Measurements from ENCODE around the gene C17orf50. TPM values are rescaled to one million over a fixed set of nuclear protein-coding genes. Genes with fewer than 3 reads are reported as not detected.
A peak's percentile ranks its signal among the peaks of the same experiment; 100 is the strongest.

C17orf50 gene
- total RNA-seq, 1 donor from 2014 or later = 1.0 TPM

- no peak for TF ChIP-seq CTCF (conservative IDR thresholded peaks at IDR 0.05; ENCODE audit: low read depth, low read length)
- no peak overlapping the region for H3K4me3 ChIP-seq (ENCODE audit: low read depth, low read length)
- DNase-seq (ENCODE audit: low read depth) = no peak
Observed at GRCh38 chr17:35784895-35785294, 24.2 kb downstream of the C17orf50 start.

- H3K4me3 ChIP-seq (ENCODE audit: low read depth, low read length) = no peak overlapping the region
- no peak for TF ChIP-seq CTCF (conservative IDR thresholded peaks at IDR 0.05; ENCODE audit: low read depth, low read length)
- DNase-seq (ENCODE audit: low read depth) = no peak
Observed at GRCh38 chr17:35786941-35787432, 26.3 kb downstream of the C17orf50 start.

GRCh38 chr17:35788477-35789368, 28.0 kb downstream of the C17orf50 start:
- no peak for TF ChIP-seq CTCF (conservative IDR thresholded peaks at IDR 0.05; ENCODE audit: low read depth, low read length)
- peak; percentile 88 for DNase-seq (ENCODE audit: low read depth)
- H3K4me3 ChIP-seq (ENCODE audit: low read depth, low read length) = peak overlapping the region; percentile 26

- H3K4me3 ChIP-seq (ENCODE audit: low read depth, low read length) = no peak overlapping the region
- TF ChIP-seq CTCF (conservative IDR thresholded peaks at IDR 0.05; ENCODE audit: low read depth, low read length) = no peak
- DNase-seq (ENCODE audit: low read depth) = no peak
Observed at GRCh38 chr17:35790841-35791240, 30.2 kb downstream of the C17orf50 start.

DNA sequence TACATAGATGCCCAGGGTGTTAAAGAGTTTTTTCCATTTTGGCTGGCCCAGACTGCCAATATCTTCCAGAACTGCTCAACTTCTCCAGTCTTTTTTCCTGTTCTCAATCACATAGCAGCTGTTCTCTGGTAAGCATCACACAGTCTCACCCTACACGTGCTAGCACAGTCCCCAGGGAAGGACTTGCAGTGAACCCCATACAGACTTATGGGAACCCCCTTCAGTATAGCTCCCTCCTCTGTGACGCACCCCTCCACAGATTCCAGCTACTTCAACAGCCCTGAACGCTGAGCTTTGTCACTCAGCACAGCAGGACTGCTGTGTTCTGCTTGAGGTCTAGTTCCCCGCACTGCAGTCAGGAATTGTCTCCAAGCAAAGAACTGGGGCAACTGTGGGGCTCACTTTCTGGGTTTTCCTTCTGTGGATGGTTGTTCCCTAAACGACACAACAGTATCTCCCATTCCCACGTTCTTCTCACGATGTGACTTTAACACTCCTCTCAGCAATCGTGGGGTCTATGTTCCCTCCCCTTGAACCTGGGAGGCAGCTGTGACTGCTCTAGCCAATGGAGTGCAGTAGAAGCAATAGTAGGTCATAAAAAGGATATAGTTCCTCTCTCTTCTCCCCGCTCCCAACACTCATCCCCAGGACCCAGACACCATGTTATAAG, 31.1 kb downstream of the C17orf50 start:
- no peak for TF ChIP-seq CTCF (conservative IDR thresholded peaks at IDR 0.05; ENCODE audit: low read depth, low read length)
- DNase-seq (ENCODE audit: low read depth) = no peak
- no peak overlapping the region for H3K4me3 ChIP-seq (ENCODE audit: low read depth, low read length)

DNA sequence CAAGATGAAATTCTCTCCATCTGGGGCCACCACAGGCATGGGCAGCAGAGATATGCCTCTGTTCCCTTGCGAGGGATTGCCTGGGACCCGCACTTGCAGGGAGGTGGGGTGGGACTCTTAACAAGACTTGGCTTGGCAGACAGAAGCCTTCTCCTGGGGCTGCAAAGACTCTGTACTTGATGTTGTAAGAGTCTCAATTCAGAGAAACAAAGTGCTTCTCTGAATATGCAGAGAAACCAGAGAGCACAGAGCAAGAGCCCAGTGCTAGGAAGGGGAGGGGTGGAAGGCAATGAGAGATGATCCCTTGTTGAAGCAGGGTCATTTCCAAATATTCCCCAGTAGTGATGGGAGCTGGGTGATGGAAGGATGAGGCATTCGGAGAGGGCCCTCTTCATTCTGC, 32.6 kb downstream of the C17orf50 start:
- no peak for TF ChIP-seq CTCF (conservative IDR thresholded peaks at IDR 0.05; ENCODE audit: low read depth, low read length)
- no peak for DNase-seq (ENCODE audit: low read depth)
- H3K4me3 ChIP-seq (ENCODE audit: low read depth, low read length) = no peak overlapping the region
